ENCODE results near the gene RSPRY1.
A peak's percentile ranks its signal among the peaks of the same experiment; 100 is the strongest.

Gene RSPRY1

GRCh38 chr16:57256601-57257395 is 70.7 kb downstream of the RSPRY1 start:
- Histone ChIP-seq H3K79me2 (ENCODE audit: control insufficient read depth, insufficient read depth, low read length, unreplicated experiment) (no peaks in the 10 kb centered on the region), H3K27me3 (ENCODE audit: insufficient read depth, low read length) (no peaks in the 10 kb centered on the region), H3K4me1 (ENCODE audit: control insufficient read depth, insufficient read depth, low read length, unreplicated experiment) (peaks cover 12% of the 10 kb centered on the region), H3K27ac (ENCODE audit: low read depth, low read length) (no peak overlapping the region), H3K4me3 (ENCODE audit: low read depth, low read length) (no peak overlapping the region), H2AFZ (ENCODE audit: low read length, unreplicated experiment) (no peak overlapping the region), H3K36me3 (ENCODE audit: insufficient read depth, low read length) (peaks cover 11% of the 10 kb centered on the region)

- Histone ChIP-seq H3K36me3 (ENCODE audit: insufficient read depth, low read length) (peaks cover 4% of the 10 kb centered on the region; the same call in 1 of the 2 replicates), H3K27me3 (ENCODE audit: insufficient read depth, low read length) (no peaks in the 10 kb centered on the region), H3K4me3 (ENCODE audit: low read depth, low read length) (no peak overlapping the region), H3K79me2 (ENCODE audit: control insufficient read depth, insufficient read depth, low read length, unreplicated experiment) (no peaks in the 10 kb centered on the region), H3K4me1 (ENCODE audit: control insufficient read depth, insufficient read depth, low read length, unreplicated experiment) (peaks cover 12% of the 10 kb centered on the region), H3K27ac (ENCODE audit: low read depth, low read length) (no peak overlapping the region), H2AFZ (ENCODE audit: low read length, unreplicated experiment) (no peak overlapping the region)
Measured at GRCh38 chr16:57257455-57258070, 71.4 kb downstream of the RSPRY1 start.

- Histone ChIP-seq H3K4me1 (ENCODE audit: control insufficient read depth, insufficient read depth, low read length, unreplicated experiment) (peaks cover 10% of the 10 kb centered on the region), H3K36me3 (ENCODE audit: insufficient read depth, low read length) (no peaks in the 10 kb centered on the region), H3K27ac (ENCODE audit: low read depth, low read length) (no peak overlapping the region), H3K79me2 (ENCODE audit: control insufficient read depth, insufficient read depth, low read length, unreplicated experiment) (no peaks in the 10 kb centered on the region), H2AFZ (ENCODE audit: low read length, unreplicated experiment) (no peak overlapping the region), H3K27me3 (ENCODE audit: insufficient read depth, low read length) (no peaks in the 10 kb centered on the region), H3K4me3 (ENCODE audit: low read depth, low read length) (no peak overlapping the region)
Measured at GRCh38 chr16:57258226-57258909, 72.2 kb downstream of the RSPRY1 start.

GRCh38 chr16:57258910-57259475 is 72.9 kb downstream of the RSPRY1 start:
- no peaks in the 10 kb centered on the region for H3K79me2 ChIP-seq (ENCODE audit: control insufficient read depth, insufficient read depth, low read length, unreplicated experiment)
- no peaks in the 10 kb centered on the region for H3K36me3 ChIP-seq (ENCODE audit: insufficient read depth, low read length)
- H3K27me3 ChIP-seq (ENCODE audit: insufficient read depth, low read length) = no peaks in the 10 kb centered on the region
- H3K4me1 ChIP-seq (ENCODE audit: control insufficient read depth, insufficient read depth, low read length, unreplicated experiment) = peaks cover 10% of the 10 kb centered on the region
- no peak overlapping the region for H3K4me3 ChIP-seq (ENCODE audit: low read depth, low read length)
- H2AFZ ChIP-seq (ENCODE audit: low read length, unreplicated experiment) = no peak overlapping the region
- no peak overlapping the region for H3K27ac ChIP-seq (ENCODE audit: low read depth, low read length)

- Histone ChIP-seq H3K4me1 (ENCODE audit: control insufficient read depth, insufficient read depth, low read length, unreplicated experiment) (peaks cover 10% of the 10 kb centered on the region), H3K27me3 (ENCODE audit: insufficient read depth, low read length) (no peaks in the 10 kb centered on the region), H3K27ac (ENCODE audit: low read depth, low read length) (peak overlapping the region; percentile 8; the same call in 1 of the 2 replicates), H2AFZ (ENCODE audit: low read length, unreplicated experiment) (no peak overlapping the region), H3K36me3 (ENCODE audit: insufficient read depth, low read length) (no peaks in the 10 kb centered on the region), H3K79me2 (ENCODE audit: control insufficient read depth, insufficient read depth, low read length, unreplicated experiment) (no peaks in the 10 kb centered on the region), H3K4me3 (ENCODE audit: low read depth, low read length) (0 out of 2 replicates have a peak overlapping the region, but pooled peaks have one; percentile 6)
Measured at GRCh38 chr16:57260294-57260929, 74.3 kb downstream of the RSPRY1 start.

GRCh38 chr16:57261806-57262205 is 75.7 kb downstream of the RSPRY1 start:
- H3K27ac ChIP-seq (ENCODE audit: low read depth, low read length) = no peak overlapping the region
- H2AFZ ChIP-seq (ENCODE audit: low read length, unreplicated experiment) = no peak overlapping the region
- peaks cover 14% of the 10 kb centered on the region for H3K4me1 ChIP-seq (ENCODE audit: control insufficient read depth, insufficient read depth, low read length, unreplicated experiment)
- H3K36me3 ChIP-seq (ENCODE audit: insufficient read depth, low read length) = no peaks in the 10 kb centered on the region
- H3K27me3 ChIP-seq (ENCODE audit: insufficient read depth, low read length) = no peaks in the 10 kb centered on the region
- no peak overlapping the region for H3K4me3 ChIP-seq (ENCODE audit: low read depth, low read length)
- no peaks in the 10 kb centered on the region for H3K79me2 ChIP-seq (ENCODE audit: control insufficient read depth, insufficient read depth, low read length, unreplicated experiment)

- H3K36me3 ChIP-seq (ENCODE audit: insufficient read depth, low read length) = no peaks in the 10 kb centered on the region
- no peak overlapping the region for H2AFZ ChIP-seq (ENCODE audit: low read length, unreplicated experiment)
- no peaks in the 10 kb centered on the region for H3K27me3 ChIP-seq (ENCODE audit: insufficient read depth, low read length)
- no peak overlapping the region for H3K27ac ChIP-seq (ENCODE audit: low read depth, low read length)
- no peaks in the 10 kb centered on the region for H3K79me2 ChIP-seq (ENCODE audit: control insufficient read depth, insufficient read depth, low read length, unreplicated experiment)
- H3K4me1 ChIP-seq (ENCODE audit: control insufficient read depth, insufficient read depth, low read length, unreplicated experiment) = peaks cover 14% of the 10 kb centered on the region
- H3K4me3 ChIP-seq (ENCODE audit: low read depth, low read length) = no peak overlapping the region
Measured at GRCh38 chr16:57262841-57263540, 76.9 kb downstream of the RSPRY1 start.

- H3K79me2 ChIP-seq (ENCODE audit: control insufficient read depth, insufficient read depth, low read length, unreplicated experiment) = no peaks in the 10 kb centered on the region
- no peak overlapping the region for H3K4me3 ChIP-seq (ENCODE audit: low read depth, low read length)
- no peak overlapping the region for H3K27ac ChIP-seq (ENCODE audit: low read depth, low read length)
- H3K4me1 ChIP-seq (ENCODE audit: control insufficient read depth, insufficient read depth, low read length, unreplicated experiment) = peaks cover 14% of the 10 kb centered on the region
- H3K27me3 ChIP-seq (ENCODE audit: insufficient read depth, low read length) = no peaks in the 10 kb centered on the region
- no peaks in the 10 kb centered on the region for H3K36me3 ChIP-seq (ENCODE audit: insufficient read depth, low read length)
- no peak overlapping the region for H2AFZ ChIP-seq (ENCODE audit: low read length, unreplicated experiment)
Measured at GRCh38 chr16:57263541-57264351, 77.6 kb downstream of the RSPRY1 start.

- Histone ChIP-seq H3K4me1 (ENCODE audit: control insufficient read depth, insufficient read depth, low read length, unreplicated experiment) (peaks cover 14% of the 10 kb centered on the region), H3K27ac (ENCODE audit: low read depth, low read length) (no peak overlapping the region), H3K36me3 (ENCODE audit: insufficient read depth, low read length) (no peaks in the 10 kb centered on the region), H3K79me2 (ENCODE audit: control insufficient read depth, insufficient read depth, low read length, unreplicated experiment) (no peaks in the 10 kb centered on the region), H3K27me3 (ENCODE audit: insufficient read depth, low read length) (no peaks in the 10 kb centered on the region), H2AFZ (ENCODE audit: low read length, unreplicated experiment) (no peak overlapping the region), H3K4me3 (ENCODE audit: low read depth, low read length) (no peak overlapping the region)
Measured at GRCh38 chr16:57264381-57264780, 78.3 kb downstream of the RSPRY1 start.
